CD4-positive, alpha-beta T cell treated with Interleukin-12 subunit alpha and Interleukin-12 subunit beta, for 1 hour (primary cell): ENCODE measurements around the gene TRIM71.
"Not testable (repeated sequence)": the region's sequence is repeated elsewhere in the genome, so short reads cannot be mapped to it uniquely, and the experiment has no call there.

Source experiments
- DNase-seq: peaks from one replicate; pipeline ENCODE4 v3.0.0-alpha.2; 2020

TRIM71 gene

GRCh38 chr3:32820430-32820829 is 2.6 kb downstream of the TRIM71 start:
- no peak for DNase-seq

- DNase-seq, result no peak
Observed at GRCh38 chr3:32820971-32821685, 3.3 kb downstream of the TRIM71 start.

- no peak for DNase-seq
Observed at GRCh38 chr3:32821686-32822296, 4.0 kb downstream of the TRIM71 start.

GRCh38 chr3:32822609-32823498 is 5.1 kb downstream of the TRIM71 start:
- DNase-seq, result no peak

GRCh38 chr3:32823641-32824184 is 5.9 kb downstream of the TRIM71 start:
- not testable (repeated sequence) for DNase-seq

- no peak for DNase-seq
Observed at GRCh38 chr3:32825601-32826375, 8.0 kb downstream of the TRIM71 start.

- no peak for DNase-seq
Observed at GRCh38 chr3:32831062-32831461, 13.3 kb downstream of the TRIM71 start.

GRCh38 chr3:32831791-32832190 is 14.0 kb downstream of the TRIM71 start:
- no peak for DNase-seq

- no peak for DNase-seq
Observed at GRCh38 chr3:32832193-32832592, 14.4 kb downstream of the TRIM71 start.

- DNase-seq, result no peak
Observed at GRCh38 chr3:32835049-32835371, 17.2 kb downstream of the TRIM71 start.

GRCh38 chr3:32835961-32836360 is 18.2 kb downstream of the TRIM71 start:
- DNase-seq, result no peak

- DNase-seq, result no peak
Observed at GRCh38 chr3:32836601-32837000, 18.8 kb downstream of the TRIM71 start.

GRCh38 chr3:32837366-32837765 is 19.6 kb downstream of the TRIM71 start:
- no peak for DNase-seq

- no peak for DNase-seq
Observed at GRCh38 chr3:32837789-32838188, 20.0 kb downstream of the TRIM71 start.

- no peak for DNase-seq
Observed at GRCh38 chr3:32839714-32840085, 21.9 kb downstream of the TRIM71 start.

- no peak for DNase-seq
Observed at GRCh38 chr3:32840086-32840841, 22.5 kb downstream of the TRIM71 start.

- no peak for DNase-seq
Observed at GRCh38 chr3:32841341-32841740, 23.5 kb downstream of the TRIM71 start.

GRCh38 chr3:32841867-32842470 is 24.2 kb downstream of the TRIM71 start:
- no peak for DNase-seq

GRCh38 chr3:32842531-32842931 is 24.7 kb downstream of the TRIM71 start:
- DNase-seq, result no peak

- DNase-seq, result no peak
Observed at GRCh38 chr3:32842987-32843386, 25.2 kb downstream of the TRIM71 start.

GRCh38 chr3:32843510-32844321 is 25.9 kb downstream of the TRIM71 start:
- no peak for DNase-seq
